Tibial artery (tissue), 4 donors: Measurements from ENCODE around the gene SMC5.

Experiments
- DNase-seq, 2 donors: peaks; one replicate each; pipeline ENCODE4 v3.0.0-alpha.2; 2019
- H3K27ac ChIP-seq, 2 donors: fragments of 200-600 bp; sonication (generic) in 1 of 2; 1 replicate in 1 of 2; 2 replicates in 1 of 2; pipeline ENCODE4 v1.5.1; 2018 to 2019; ENCODE audit warnings: mild to moderate bottlenecking in 1 of 2
- H3K27me3 ChIP-seq, 2 donors: fragments of 200-600 bp; sonication (generic) in 1 of 2; one replicate each; pipeline versions ENCODE4 v1.5.1 to v1.6.0; 2016 to 2019
- H3K36me3 ChIP-seq, 3 donors: fragments of 200-600 bp; sonication (generic) in 2 of 3; one replicate each; pipeline ENCODE4 v1.5.1; 2016 to 2019; ENCODE audit warnings: mild to moderate bottlenecking in 2 of 3
- H3K4me1 ChIP-seq, 4 donors: fragments of 200-600 bp; sonication (generic) in 2 of 4; 1 replicate in 3 of 4; 2 replicates in 1 of 4; pipeline ENCODE4 v1.5.1; 2016 to 2019
- H3K4me3 ChIP-seq, 2 donors: fragments of 200-600 bp; sonication (generic) in 1 of 2; 1 replicate in 1 of 2; 2 replicates in 1 of 2; pipeline ENCODE4 v1.5.1; 2018 to 2019; ENCODE audit warnings: mild to moderate bottlenecking in 2 of 2
- H3K9me3 ChIP-seq, 3 donors: fragments of 200-600 bp; sonication (generic) in 1 of 3; one replicate each; pipeline ENCODE4 v1.5.1; 2016 to 2019
- intact Hi-C: fragments of 100-400 bp; cut with DNase I; formaldehyde crosslinking; loops from one replicate; pipeline ENCODE4 v1.15.0; 2023; ENCODE audit warnings: low total_unique reads
- TF ChIP-seq, protein P1 (sequence below), 2 experiments: fragments of 200-600 bp in 1 of 2; fragments of 450-650 bp in 1 of 2; IDR thresholded peaks; one replicate each; pipeline ENCODE4 v1.5.1; 2017 to 2019; ENCODE audit warnings: antibody characterized with exemption in 2 of 2, mild to moderate bottlenecking in 1 of 2, moderate library complexity in 1 of 2

SMC5 gene

DNA sequence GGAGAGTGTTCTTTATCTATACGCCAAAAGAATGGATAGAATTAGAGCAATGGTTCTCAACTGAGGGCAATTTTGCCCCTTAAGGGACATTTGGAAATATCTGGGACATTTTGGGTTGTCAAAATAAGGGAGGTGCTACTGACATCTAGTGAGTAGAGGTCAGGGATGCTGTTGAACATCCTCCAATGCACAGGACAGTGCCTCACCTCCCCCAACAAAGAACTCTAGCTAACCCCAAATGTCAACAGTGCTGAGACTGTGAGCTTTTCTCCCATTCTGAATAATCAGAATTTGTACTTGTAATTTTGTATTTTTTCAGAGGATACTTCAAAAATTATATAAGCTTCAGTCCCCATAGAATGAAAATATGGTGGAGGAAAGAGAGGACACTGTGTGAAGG, 8.6 kb upstream of the SMC5 start:
- H3K4me1 ChIP-seq, result no peaks in the 10 kb centered on the region
- no peaks in the 10 kb centered on the region for H3K27me3 ChIP-seq
- H3K4me3 ChIP-seq, result no peak overlapping the region
- no peaks in the 10 kb centered on the region for H3K9me3 ChIP-seq
- H3K27ac ChIP-seq, result no peak overlapping the region
- no peak for DNase-seq
- intact Hi-C loops, result loop anchor here (10.0 kb wide), 3 partner anchors 135 to 495 kb away; no protein-coding TSS in a partner anchor
- TF ChIP-seq, protein P1, sequence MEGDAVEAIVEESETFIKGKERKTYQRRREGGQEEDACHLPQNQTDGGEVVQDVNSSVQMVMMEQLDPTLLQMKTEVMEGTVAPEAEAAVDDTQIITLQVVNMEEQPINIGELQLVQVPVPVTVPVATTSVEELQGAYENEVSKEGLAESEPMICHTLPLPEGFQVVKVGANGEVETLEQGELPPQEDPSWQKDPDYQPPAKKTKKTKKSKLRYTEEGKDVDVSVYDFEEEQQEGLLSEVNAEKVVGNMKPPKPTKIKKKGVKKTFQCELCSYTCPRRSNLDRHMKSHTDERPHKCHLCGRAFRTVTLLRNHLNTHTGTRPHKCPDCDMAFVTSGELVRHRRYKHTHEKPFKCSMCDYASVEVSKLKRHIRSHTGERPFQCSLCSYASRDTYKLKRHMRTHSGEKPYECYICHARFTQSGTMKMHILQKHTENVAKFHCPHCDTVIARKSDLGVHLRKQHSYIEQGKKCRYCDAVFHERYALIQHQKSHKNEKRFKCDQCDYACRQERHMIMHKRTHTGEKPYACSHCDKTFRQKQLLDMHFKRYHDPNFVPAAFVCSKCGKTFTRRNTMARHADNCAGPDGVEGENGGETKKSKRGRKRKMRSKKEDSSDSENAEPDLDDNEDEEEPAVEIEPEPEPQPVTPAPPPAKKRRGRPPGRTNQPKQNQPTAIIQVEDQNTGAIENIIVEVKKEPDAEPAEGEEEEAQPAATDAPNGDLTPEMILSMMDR (IDR thresholded peaks at IDR 0.05), result no peak
- H3K36me3 ChIP-seq, result no peaks in the 10 kb centered on the region

DNA sequence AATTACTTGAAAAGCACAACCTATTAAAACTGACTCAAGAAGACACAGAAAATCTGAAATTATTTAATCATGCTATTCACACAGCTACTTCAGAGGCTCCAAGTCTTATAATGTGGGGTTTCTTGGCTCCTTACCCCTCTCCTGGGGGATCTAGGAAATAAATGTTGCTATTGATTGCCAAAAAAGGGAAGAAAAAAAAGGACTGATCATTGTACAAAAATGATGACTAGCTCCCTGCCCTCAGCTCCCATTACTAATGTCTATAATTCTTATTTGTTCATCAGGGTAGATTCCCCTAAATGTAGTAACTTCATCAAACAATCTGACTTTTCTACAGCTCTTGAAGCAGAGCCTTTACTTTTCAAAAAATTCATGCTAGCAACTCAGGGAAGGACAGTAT, 3.3 kb upstream of the SMC5 start:
- TF ChIP-seq, protein P1 (IDR thresholded peaks at IDR 0.05), result no peak
- no peaks in the 10 kb centered on the region for H3K36me3 ChIP-seq
- H3K4me3 ChIP-seq, result peak overlapping the region; percentile 65 to 80
- H3K9me3 ChIP-seq, result no peaks in the 10 kb centered on the region
- H3K4me1 ChIP-seq, result peaks cover 0 to 35% (median 22%) of the 10 kb centered on the region in 4 donors
- DNase-seq, result no peak
- intact Hi-C loops, result loop anchor here (10.0 kb wide), 3 partner anchors 141 to 501 kb away; no protein-coding TSS in a partner anchor
- H3K27me3 ChIP-seq, result no peaks in the 10 kb centered on the region
- H3K27ac ChIP-seq, result peak overlapping the region in 1 of 2 donors; percentile 96

DNA sequence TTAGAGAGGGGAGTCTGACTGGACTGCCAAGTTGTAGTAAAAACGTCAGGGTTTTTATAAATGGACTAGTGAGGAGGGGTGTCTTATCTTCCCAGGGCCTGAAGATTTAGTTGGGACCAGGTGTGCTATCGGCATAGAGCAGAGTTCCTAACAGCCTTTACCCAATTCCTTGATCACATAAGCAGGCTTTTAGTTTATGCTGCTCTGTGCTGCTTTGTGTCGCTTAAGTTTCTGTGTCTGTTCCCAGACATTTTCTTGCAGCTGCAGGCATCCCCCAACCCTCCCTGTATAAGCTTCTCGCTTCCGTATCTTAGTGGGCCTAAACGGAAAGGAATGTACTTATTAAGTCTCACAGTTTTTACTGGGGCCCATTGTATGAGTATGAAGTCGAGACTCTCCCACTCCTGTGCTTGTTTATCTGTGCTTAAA, 2.6 kb upstream of the SMC5 start:
- Histone ChIP-seq H3K27me3 (no peaks in the 10 kb centered on the region), H3K4me3 (peak overlapping the region; percentile 65 to 80), H3K36me3 (no peaks in the 10 kb centered on the region), H3K9me3 (no peaks in the 10 kb centered on the region), H3K27ac (peak overlapping the region; percentile 25 to 96), H3K4me1 (peaks cover 0 to 42% (median 26%) of the 10 kb centered on the region in 4 donors)
- intact Hi-C loops, result loop anchor here (10.0 kb wide), 3 partner anchors 141 to 501 kb away; no protein-coding TSS in a partner anchor
- TF ChIP-seq, protein P1 (IDR thresholded peaks at IDR 0.05), result no peak
- no peak for DNase-seq

DNA sequence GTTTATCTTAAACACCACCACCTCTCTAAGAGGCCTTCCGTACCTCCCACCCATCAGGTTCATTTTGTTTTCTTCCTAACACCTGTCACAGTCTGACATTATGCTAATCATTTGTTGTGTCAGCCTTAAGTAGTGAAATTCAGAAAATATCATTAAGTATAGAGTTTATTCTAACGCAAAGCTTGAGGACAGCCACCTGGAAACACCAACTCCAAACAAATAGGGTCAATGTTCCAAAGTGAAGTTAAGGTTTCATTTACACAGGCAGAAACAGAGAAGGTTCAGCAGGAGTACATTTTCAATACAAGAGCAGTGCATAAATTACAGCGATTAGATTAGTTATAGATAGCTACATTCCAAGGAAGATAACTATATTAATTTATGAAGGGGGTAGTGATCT, 1.3 kb upstream of the SMC5 start:
- Histone ChIP-seq H3K27ac (peak overlapping the region; percentile 93 to 96), H3K9me3 (no peaks in the 10 kb centered on the region), H3K36me3 (no peaks in the 10 kb centered on the region), H3K4me3 (peak overlapping the region; percentile 65 to 80), H3K4me1 (peaks cover 0 to 55% (median 34%) of the 10 kb centered on the region in 4 donors), H3K27me3 (no peaks in the 10 kb centered on the region)
- intact Hi-C loops, result loop anchor here (10.0 kb wide), 3 partner anchors 143 to 503 kb away; no protein-coding TSS in a partner anchor
- TF ChIP-seq, protein P1 (IDR thresholded peaks at IDR 0.05), result no peak
- DNase-seq, result no peak

DNA sequence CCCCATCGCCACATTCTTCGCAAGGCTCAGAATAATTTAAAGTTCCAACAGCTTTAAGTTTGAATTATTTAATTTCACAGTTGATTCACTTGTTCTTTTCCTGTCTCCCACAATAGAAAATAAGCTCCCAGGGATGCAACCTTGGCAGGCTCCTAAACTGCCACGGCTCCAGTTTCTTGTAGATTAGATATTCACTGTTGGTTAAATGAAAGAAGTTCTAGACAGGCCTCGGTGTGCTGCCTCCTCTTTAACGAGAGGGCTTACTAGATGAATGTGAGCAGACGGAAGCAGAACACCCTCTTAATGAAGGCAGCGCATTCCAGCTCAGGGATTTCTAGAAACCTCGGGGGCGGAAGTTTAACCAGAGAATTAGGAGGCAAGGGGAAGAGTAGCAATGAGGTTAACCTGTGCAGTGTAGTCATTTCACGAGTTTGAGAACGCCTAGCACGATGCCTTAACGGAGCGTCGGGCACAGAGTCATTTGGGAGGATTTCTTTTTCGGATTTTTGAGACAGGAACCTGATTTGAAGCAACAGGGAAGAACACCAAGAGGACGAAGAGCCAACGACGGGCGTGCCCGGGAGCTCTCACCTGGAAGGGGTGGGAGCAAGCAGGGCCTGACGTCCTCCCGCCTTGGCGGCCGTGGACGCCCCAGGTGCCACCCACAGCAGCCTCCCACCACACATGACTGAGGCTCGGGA, 637 bp upstream of the SMC5 start:
- intact Hi-C loops, result loop anchor here (10.0 kb wide), 3 partner anchors 143 to 503 kb away; no protein-coding TSS in a partner anchor
- Histone ChIP-seq H3K36me3 (no peaks in the 10 kb centered on the region), H3K4me3 (peak overlapping the region; percentile 65 to 80), H3K4me1 (peaks cover 0 to 62% (median 39%) of the 10 kb centered on the region in 4 donors), H3K27ac (peak overlapping the region; percentile 93 to 96), H3K27me3 (no peaks in the 10 kb centered on the region), H3K9me3 (no peaks in the 10 kb centered on the region)
- TF ChIP-seq, protein P1 (IDR thresholded peaks at IDR 0.05), result no peak
- peak in 1 of 2 donors; percentile 32 for DNase-seq
